Lower lobe of right lung (tissue), 2 donors: ENCODE measurements around the gene AXL. TPM values are rescaled to one million over a fixed set of nuclear protein-coding genes. Genes with fewer than 3 reads are reported as not detected.

Experiments
- ATAC-seq, 2 donors: fragments of 200-7000 bp; cut with Tn5 transposase; one replicate each; pipeline ENCODE4 v1.9.1; 2020 to 2022; ENCODE audit warnings: mild to moderate bottlenecking in 2 of 2, moderate library complexity in 2 of 2
- DNase-seq: peaks from one replicate; pipeline ENCODE4 v3.0.0-alpha.2; 2020
- H3K27ac ChIP-seq: fragments of 200-600 bp; one replicate; pipeline ENCODE4 v1.8.0; 2022
- H3K27me3 ChIP-seq: fragments of 200-600 bp; one replicate; pipeline ENCODE4 v1.8.0; 2022; ENCODE audit warnings: low read depth
- H3K36me3 ChIP-seq: fragments of 200-600 bp; one replicate; pipeline ENCODE4 v1.8.0; 2022; ENCODE audit warnings: mild to moderate bottlenecking
- H3K4me1 ChIP-seq: fragments of 200-600 bp; one replicate; pipeline ENCODE4 v1.8.0; 2022
- H3K4me3 ChIP-seq: fragments of 200-600 bp; one replicate; pipeline ENCODE4 v1.8.0; 2022; ENCODE audit warnings: mild to moderate bottlenecking
- H3K9me3 ChIP-seq: fragments of 200-600 bp; one replicate; pipeline ENCODE4 v1.8.0; 2022
- intact Hi-C: fragments of 100-400 bp; cut with DNase I; formaldehyde crosslinking; loops from one replicate; pipeline ENCODE4 v1.11.0; 2022
- total RNA-seq: library from RNA; stranded (reverse); fragmentation: NEBNext Ultra II Directional; extraction: Animal tissue kit (Norgen Biotek cat#: 25700); gene quantifications from one replicate; pipeline ENCODE4 v1.2.1, GENCODE V29; 2021
- TF ChIP-seq, protein P1 (sequence below): fragments of 200-600 bp; IDR thresholded peaks from one replicate; pipeline ENCODE4 v1.8.0; 2022; ENCODE audit warnings: antibody characterized with exemption, mild to moderate bottlenecking
- donor health status: DM: no; HTN: yes; CAD: no; lungs with severe emphysema.

Gene AXL
- total RNA-seq, 1 donor from 2014 or later = 92.7 TPM

GRCh38 chr19:41205995-41206394 is 13.0 kb upstream of the AXL start:
- no peaks in the 10 kb centered on the region for H3K9me3 ChIP-seq
- H3K36me3 ChIP-seq = peaks cover 6% of the 10 kb centered on the region
- H3K4me3 ChIP-seq = no peak overlapping the region
- ATAC-seq (no peak), DNase-seq (no peak)
- TF ChIP-seq, protein P1, sequence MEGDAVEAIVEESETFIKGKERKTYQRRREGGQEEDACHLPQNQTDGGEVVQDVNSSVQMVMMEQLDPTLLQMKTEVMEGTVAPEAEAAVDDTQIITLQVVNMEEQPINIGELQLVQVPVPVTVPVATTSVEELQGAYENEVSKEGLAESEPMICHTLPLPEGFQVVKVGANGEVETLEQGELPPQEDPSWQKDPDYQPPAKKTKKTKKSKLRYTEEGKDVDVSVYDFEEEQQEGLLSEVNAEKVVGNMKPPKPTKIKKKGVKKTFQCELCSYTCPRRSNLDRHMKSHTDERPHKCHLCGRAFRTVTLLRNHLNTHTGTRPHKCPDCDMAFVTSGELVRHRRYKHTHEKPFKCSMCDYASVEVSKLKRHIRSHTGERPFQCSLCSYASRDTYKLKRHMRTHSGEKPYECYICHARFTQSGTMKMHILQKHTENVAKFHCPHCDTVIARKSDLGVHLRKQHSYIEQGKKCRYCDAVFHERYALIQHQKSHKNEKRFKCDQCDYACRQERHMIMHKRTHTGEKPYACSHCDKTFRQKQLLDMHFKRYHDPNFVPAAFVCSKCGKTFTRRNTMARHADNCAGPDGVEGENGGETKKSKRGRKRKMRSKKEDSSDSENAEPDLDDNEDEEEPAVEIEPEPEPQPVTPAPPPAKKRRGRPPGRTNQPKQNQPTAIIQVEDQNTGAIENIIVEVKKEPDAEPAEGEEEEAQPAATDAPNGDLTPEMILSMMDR = no peak
- intact Hi-C loops = no loop called here
- no peak overlapping the region for H3K27ac ChIP-seq
- H3K4me1 ChIP-seq = no peaks in the 10 kb centered on the region
- H3K27me3 ChIP-seq = no peaks in the 10 kb centered on the region

GRCh38 chr19:41206456-41206855 is 12.6 kb upstream of the AXL start:
- Histone ChIP-seq H3K4me3 (no peak overlapping the region), H3K27ac (no peak overlapping the region), H3K9me3 (no peaks in the 10 kb centered on the region), H3K27me3 (no peaks in the 10 kb centered on the region), H3K36me3 (peaks cover 6% of the 10 kb centered on the region), H3K4me1 (no peaks in the 10 kb centered on the region)
- intact Hi-C loops = no loop called here
- ATAC-seq (no peak), DNase-seq (no peak)
- TF ChIP-seq, protein P1 = no peak

DNA sequence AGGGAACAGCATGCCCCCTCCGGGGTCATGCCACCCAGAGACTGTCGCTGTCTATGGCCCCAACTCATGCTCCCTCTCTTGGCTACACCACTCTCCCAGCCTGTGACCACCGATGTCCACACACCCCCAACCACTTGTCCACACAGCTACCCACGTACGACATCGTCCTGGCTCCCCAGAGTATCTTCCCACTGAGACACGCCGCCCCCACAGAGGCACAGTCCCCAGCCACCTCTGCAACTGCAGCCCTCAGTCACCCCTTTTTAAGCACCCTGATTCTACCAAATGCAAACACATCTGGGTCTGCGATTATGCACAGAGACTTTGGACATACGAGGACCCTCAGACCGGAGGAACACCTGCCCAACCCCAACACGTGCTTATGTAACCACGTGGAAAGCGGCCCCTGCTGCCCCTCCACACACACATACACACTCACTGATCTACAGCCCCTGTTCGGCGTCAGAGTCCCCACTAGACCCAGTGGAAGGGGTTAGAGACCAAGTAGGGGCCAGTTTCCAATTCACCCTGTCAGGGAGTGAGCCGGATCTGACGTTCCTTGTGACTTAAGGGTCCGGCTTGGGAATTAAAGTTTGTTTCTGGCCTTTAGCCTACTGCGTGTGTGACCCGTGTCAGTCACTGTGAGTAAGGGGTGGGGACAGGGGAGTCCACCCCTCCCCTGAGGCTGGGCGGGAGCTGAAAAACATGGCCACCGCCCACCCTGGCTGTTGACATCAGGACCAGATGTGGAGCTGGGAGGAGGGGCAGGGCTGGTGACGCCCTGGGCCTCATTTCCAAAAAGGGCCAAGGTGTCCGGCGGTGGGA is 11.9 kb upstream of the AXL start:
- Histone ChIP-seq H3K4me3 (no peak overlapping the region), H3K9me3 (no peaks in the 10 kb centered on the region), H3K27me3 (no peaks in the 10 kb centered on the region), H3K4me1 (no peaks in the 10 kb centered on the region), H3K36me3 (peaks cover 6% of the 10 kb centered on the region), H3K27ac (peak overlapping the region; percentile 33)
- DNase-seq = no peak
- peak; percentile 50 to 54 for ATAC-seq
- intact Hi-C loops = no loop called here
- TF ChIP-seq, protein P1 = no peak

- intact Hi-C loops = no loop called here
- H3K9me3 ChIP-seq = no peaks in the 10 kb centered on the region
- ATAC-seq (no peak), DNase-seq (no peak)
- H3K4me3 ChIP-seq = no peak overlapping the region
- TF ChIP-seq, protein P1 = no peak
- no peaks in the 10 kb centered on the region for H3K36me3 ChIP-seq
- H3K27ac ChIP-seq = no peak overlapping the region
- peaks cover 6% of the 10 kb centered on the region for H3K4me1 ChIP-seq
- peaks cover 4% of the 10 kb centered on the region for H3K27me3 ChIP-seq
These were observed 4.9 kb upstream of the AXL start for GRCh38 chr19:41214161-41214560.

DNA sequence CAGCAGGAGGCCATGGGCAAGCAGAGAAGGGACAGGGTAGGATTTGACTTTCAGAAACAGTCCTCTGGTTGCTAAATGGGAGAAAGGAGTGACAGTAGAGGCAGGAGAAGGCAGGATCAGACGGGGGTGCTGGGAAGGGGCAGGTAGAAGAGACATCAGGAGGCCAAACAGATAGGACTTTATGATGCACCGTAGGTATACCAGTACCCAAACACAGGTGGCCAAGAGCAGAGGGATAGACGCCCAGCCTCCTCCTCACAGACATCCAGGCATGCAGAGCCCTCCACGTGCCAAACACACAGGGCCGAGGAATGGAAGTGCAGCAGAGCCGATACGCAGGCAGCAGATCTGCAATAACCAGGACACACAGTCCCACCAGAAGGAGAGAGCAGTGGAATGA is 1.3 kb upstream of the AXL start:
- Histone ChIP-seq H3K9me3 (no peaks in the 10 kb centered on the region), H3K4me1 (peaks cover 6% of the 10 kb centered on the region), H3K27me3 (peaks cover 4% of the 10 kb centered on the region), H3K36me3 (no peaks in the 10 kb centered on the region), H3K4me3 (no peak overlapping the region), H3K27ac (peak overlapping the region; percentile 83)
- ATAC-seq (no peak), DNase-seq (no peak)
- TF ChIP-seq, protein P1 = no peak
- intact Hi-C loops = no loop called here
